HepG2 (cell line): ENCODE measurements around the gene PDLIM7. TPM values are rescaled to one million over a fixed set of nuclear protein-coding genes. Genes with fewer than 3 reads are reported as not detected.

ENCODE experiments used
- FOXA3 ChIP-seq: IDR thresholded peaks from 2 replicates; pipeline ENCODE4 v1.6.1; 2016; ENCODE audit warnings: missing genetic modification reagents, missing compliant biosample characterization
- KLF13 ChIP-seq: sonication (generic); formaldehyde crosslinking; IDR thresholded peaks from 2 replicates; pipeline ENCODE4 v1.4.0; 2020; ENCODE audit warnings: mild to moderate bottlenecking, missing genetic modification reagents
- NONO ChIP-seq, 2 experiments: fragments of 450-650 bp in 1 of 2; sonication (generic) in 1 of 2; formaldehyde crosslinking in 1 of 2; IDR thresholded peaks in 1 of 2; conservative IDR thresholded peaks in 1 of 2; 2 replicates each; pipeline versions ENCODE4 v1.6.1 to v1.8.0; 2017 to 2022; ENCODE audit warnings: mild to moderate bottlenecking in 1 of 2, missing genetic modification reagents in 1 of 2, moderate library complexity in 1 of 2
- PAX8 ChIP-seq: sonication (generic); formaldehyde crosslinking; IDR thresholded peaks from 2 replicates; pipeline ENCODE4 v1.8.0; 2022; ENCODE audit warnings: mild to moderate bottlenecking, missing genetic modification reagents, borderline replicate concordance
- RAD21 ChIP-seq: fragments of 450-650 bp; formaldehyde crosslinking; IDR thresholded peaks from 2 replicates; pipeline ENCODE4 v1.5.0; 2020; ENCODE audit warnings: mild to moderate bottlenecking
- TIGD3 ChIP-seq: sonication (generic); formaldehyde crosslinking; IDR thresholded peaks from 2 replicates; pipeline ENCODE4 v1.5.1; 2020; ENCODE audit warnings: mild to moderate bottlenecking, missing genetic modification reagents, borderline replicate concordance
- ZGPAT ChIP-seq: IDR thresholded peaks from 2 replicates; pipeline ENCODE4 v1.6.1; 2016; ENCODE audit warnings: mild to moderate bottlenecking
- ZNF142 ChIP-seq: sonication (generic); formaldehyde crosslinking; IDR thresholded peaks from 2 replicates; pipeline ENCODE4 v1.4.0; 2020; ENCODE audit warnings: missing genetic modification reagents
- ZNF501 ChIP-seq: sonication (generic); formaldehyde crosslinking; IDR thresholded peaks from 2 replicates; pipeline ENCODE4 v1.5.1; 2020; ENCODE audit warnings: mild to moderate bottlenecking, moderate library complexity, missing genetic modification reagents
- ZNF768 ChIP-seq: sonication (generic); formaldehyde crosslinking; IDR thresholded peaks from 2 replicates; pipeline ENCODE4 v1.4.0; 2020; ENCODE audit warnings: missing genetic modification reagents
- ZNF83 ChIP-seq: sonication (generic); formaldehyde crosslinking; IDR thresholded peaks from 2 replicates; pipeline ENCODE4 v1.4.0; 2020; ENCODE audit warnings: missing genetic modification reagents, mild to moderate bottlenecking, borderline replicate concordance
- polyA plus RNA-seq, 8 experiments: library from polyadenylated mRNA; depleted of rRNA in 3 of 8; stranded (reverse) in 7 of 8; unstranded in 1 of 8; fragments of >200 nt; fragmentation: Illumina TruSeq in 4 of 8; extraction: Trizol in 4 of 8; gene quantifications; 2 replicates each; pipeline versions ENCODE4 v1.2.1 to v1.2.3, GENCODE V29; 2011 to 2016; ENCODE audit warnings: low read depth in 4 of 8, missing spikeins in 1 of 8, mixed read lengths in 1 of 8; ENCODE audit not compliant: insufficient read depth in 1 of 8
- total RNA-seq, 5 experiments: library from RNA; depleted of rRNA; stranded (reverse); fragments of >200 nt; fragmentation: Illumina TruSeq; extraction: Trizol; gene quantifications; 2 replicates each; pipeline ENCODE4 v1.2.3, GENCODE V29; 2016; ENCODE audit warnings: low read depth in 1 of 5
- TF ChIP-seq, protein P1 (sequence below): sonication (generic); formaldehyde crosslinking; IDR thresholded peaks from 2 replicates; pipeline ENCODE4 v1.4.0; 2020; ENCODE audit warnings: missing genetic modification reagents, borderline replicate concordance

Gene PDLIM7
- total and polyA plus RNA-seq, 2 of the 13 experiments (the other 11 are each of a cell fraction or from before 2014, with no cell fraction given): 21.1 to 31.3 TPM

GRCh38 chr5:177454397-177455035, 42.9 kb downstream of the PDLIM7 start (continued):
- TF ChIP-seq ZNF142 (CRISPR knock-in tag) (0 out of 2 replicates have a peak, but pooled peaks have one; percentile 22), ZNF501 (peak; percentile 81), FOXA3 (CRISPR knock-in tag) (peak; percentile 32), KLF13 (CRISPR knock-in tag) (no peak), NONO (IDR thresholded peaks at IDR 0.05) (no peak), NONO (CRISPR knock-in tag; conservative IDR thresholded peaks at IDR 0.05) (0 out of 2 replicates have a peak, but pooled peaks have one; percentile 50), ZGPAT (peak; percentile 67; the same call in 1 of the 2 replicates), TIGD3 (CRISPR knock-in tag) (no peak), PAX8 (CRISPR knock-in tag) (no peak), ZNF83 (CRISPR knock-in tag) (no peak), RAD21 (CRISPR knock-in tag) (peak; percentile 97), ZNF768 (CRISPR knock-in tag) (0 out of 2 replicates have a peak, but pooled peaks have one; percentile 8)
- TF ChIP-seq, protein P1, sequence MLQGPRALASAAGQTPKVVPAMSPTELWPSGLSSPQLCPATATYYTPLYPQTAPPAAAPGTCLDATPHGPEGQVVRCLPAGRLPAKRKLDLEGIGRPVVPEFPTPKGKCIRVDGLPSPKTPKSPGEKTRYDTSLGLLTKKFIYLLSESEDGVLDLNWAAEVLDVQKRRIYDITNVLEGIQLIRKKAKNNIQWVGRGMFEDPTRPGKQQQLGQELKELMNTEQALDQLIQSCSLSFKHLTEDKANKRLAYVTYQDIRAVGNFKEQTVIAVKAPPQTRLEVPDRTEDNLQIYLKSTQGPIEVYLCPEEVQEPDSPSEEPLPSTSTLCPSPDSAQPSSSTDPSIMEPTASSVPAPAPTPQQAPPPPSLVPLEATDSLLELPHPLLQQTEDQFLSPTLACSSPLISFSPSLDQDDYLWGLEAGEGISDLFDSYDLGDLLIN (CRISPR knock-in tag): no peak
